C4-2B (cell line): ENCODE data around the gene SEBOX.

ENCODE experiments used
- CTCF ChIP-seq: fragments of 450-650 bp; conservative IDR thresholded peaks from 2 replicates; pipeline ENCODE4 v1.5.1; 2017; ENCODE audit warnings: mild to moderate bottlenecking
- ZFX ChIP-seq: fragments of 450-650 bp; IDR thresholded peaks from 2 replicates; pipeline ENCODE4 v1.6.1; 2017

GRCh38 chr17:28367641-28368305 lies 2.8 kb upstream of the SEBOX start:
- TF ChIP-seq CTCF (no peak), ZFX (no peak)
